A549 (cell line): ENCODE data around the gene NGLY1. TPM values are rescaled to one million over a fixed set of nuclear protein-coding genes. Genes with fewer than 3 reads are reported as not detected.

Source experiments
- ATAC-seq, 2 experiments: fragments of 200-7000 bp in 1 of 2; fragments of >200 bp in 1 of 2; cut with Nextera tagmentation in 1 of 2; cut with Tn5 transposase in 1 of 2; 3 replicates each; pipeline versions ENCODE4 v1.8.0 to v1.9.1; 2018 to 2020; ENCODE audit warnings: mild to moderate bottlenecking in 1 of 2, moderate library complexity in 1 of 2
- CTCF ChIA-PET: fragments of 300-600 bp; sonication (Branson Sonifier 250); formaldehyde crosslinking; extraction: SDS; loops from one replicate; lab custom pipeline; 2021; ENCODE audit warnings: antibody characterized with exemption, inconsistent platforms; lab: Yijun Ruan, JAX
- POLR2A ChIA-PET: fragments of 350-600 bp; formaldehyde crosslinking; extraction: SDS; loops from one replicate; lab custom pipeline; 2021; ENCODE audit warnings: antibody characterized with exemption, inconsistent platforms; lab: Yijun Ruan, JAX
- DNase-seq, 2 experiments: peaks; one replicate each; pipeline versions ENCODE4 v3.0.0 to v3.0.0-alpha.2; 2011 to 2016; ENCODE audit warnings: low read depth in 1 of 2, low spot score in 1 of 2
- FAIRE-seq: peaks from 2 replicates; lab custom pipeline; 2011; peaks lifted over from hg19 to GRCh38; lab: Jason Lieb, UNC
- H3K27ac ChIP-seq, 2 experiments: fragments of >200 bp; sonication (Bioruptor Twin); formaldehyde crosslinking; 3 replicates each; pipeline ENCODE4 v1.5.1; 2016 to 2017
- H3K4me1 ChIP-seq: fragments of >200 bp; sonication (Bioruptor Twin); formaldehyde crosslinking; 3 replicates; pipeline ENCODE4 v1.6.1; 2016
- H3K4me2 ChIP-seq: fragments of >200 bp; sonication (Bioruptor Twin); formaldehyde crosslinking; 3 replicates; pipeline ENCODE4 v1.6.1; 2016
- H3K4me3 ChIP-seq: fragments of >200 bp; sonication (Bioruptor Twin); formaldehyde crosslinking; 3 replicates; pipeline ENCODE4 v1.5.1; 2016
- H3K9me3 ChIP-seq: fragments of >200 bp; sonication (Bioruptor Twin); formaldehyde crosslinking; 3 replicates; pipeline ENCODE4 v1.6.1; 2016
- CBX2 ChIP-seq: fragments of 200-600 bp; sonication (generic); IDR thresholded peaks from 2 replicates; pipeline ENCODE4 v1.6.1; 2016; ENCODE audit warnings: low read depth, mild to moderate bottlenecking, borderline replicate concordance
- CBX8 ChIP-seq: fragments of 200-600 bp; sonication (generic); IDR thresholded peaks from 2 replicates; pipeline ENCODE4 v1.6.1; 2016
- CEBPB ChIP-seq, 2 experiments: fragments of >200 bp in 1 of 2; sonication (Bioruptor Twin) in 1 of 2; formaldehyde crosslinking in 1 of 2; IDR thresholded peaks; 2 replicates each; pipeline ENCODE4 v1.6.1; 2012 to 2016
- CHD2 ChIP-seq: fragments of 150-350 bp; IDR thresholded peaks from 2 replicates; pipeline ENCODE4 v1.6.1; 2014; ENCODE audit warnings: low read length; ENCODE audit not compliant: partially characterized antibody
- CHD4 ChIP-seq: fragments of 200-600 bp; sonication (generic); IDR thresholded peaks from 2 replicates; pipeline ENCODE4 v1.6.1; 2016; ENCODE audit warnings: antibody characterized with exemption, mild to moderate bottlenecking, borderline replicate concordance
- EHMT2 ChIP-seq: fragments of 200-600 bp; sonication (generic); IDR thresholded peaks from 2 replicates; pipeline ENCODE4 v1.6.1; 2016; ENCODE audit warnings: antibody characterized with exemption, low read depth, mild to moderate bottlenecking, moderate library complexity
- HDAC2 ChIP-seq: fragments of 200-600 bp; sonication (generic); IDR thresholded peaks from 2 replicates; pipeline ENCODE4 v1.6.1; 2016
- HES2 ChIP-seq: fragments of >200 bp; sonication (Bioruptor Twin); formaldehyde crosslinking; IDR thresholded peaks from 2 replicates; pipeline ENCODE4 v1.6.1; 2016
- HMGXB4 ChIP-seq: fragments of 250-450 bp; sonication (Bioruptor Pico); IDR thresholded peaks from 2 replicates; pipeline ENCODE4 v1.5.0; 2021; ENCODE audit warnings: mild to moderate bottlenecking, moderate library complexity, borderline replicate concordance
- HOXB13 ChIP-seq: fragments of 250-450 bp; sonication (Bioruptor Pico); IDR thresholded peaks from 2 replicates; pipeline ENCODE4 v1.5.0; 2020; ENCODE audit warnings: low read depth, mild to moderate bottlenecking, moderate library complexity
- JUN ChIP-seq, 2 experiments: fragments of >200 bp; sonication (Bioruptor Twin); formaldehyde crosslinking; IDR thresholded peaks; 2 replicates in 1 of 2; 3 replicates in 1 of 2; pipeline ENCODE4 v1.6.1; 2016 to 2017
- KDM1A ChIP-seq: fragments of 200-600 bp; sonication (generic); IDR thresholded peaks from 2 replicates; pipeline ENCODE4 v1.6.1; 2016; ENCODE audit warnings: low read depth, mild to moderate bottlenecking
- KDM5A ChIP-seq: fragments of 200-600 bp; sonication (generic); IDR thresholded peaks from 2 replicates; pipeline ENCODE4 v1.6.1; 2016; ENCODE audit warnings: antibody characterized with exemption, mild to moderate bottlenecking
- NFE2L2 ChIP-seq: fragments of 150-350 bp; conservative IDR thresholded peaks from 2 replicates; pipeline ENCODE4 v1.6.1; 2014; ENCODE audit warnings: low read length
- RCOR1 ChIP-seq: fragments of 150-350 bp; IDR thresholded peaks from 2 replicates; pipeline ENCODE4 v1.6.1; 2014; ENCODE audit warnings: antibody characterized with exemption, low read length, low read depth
- SMC3 ChIP-seq: fragments of >200 bp; sonication (Bioruptor Twin); formaldehyde crosslinking; IDR thresholded peaks from 3 replicates; pipeline ENCODE4 v1.6.1; 2018; ENCODE audit warnings: inconsistent platforms
- SREBF2 ChIP-seq: fragments of 450-650 bp; IDR thresholded peaks from 2 replicates; pipeline ENCODE4 v1.6.1; 2014; ENCODE audit warnings: mild to moderate bottlenecking, moderate library complexity
- TFCP2L1 ChIP-seq: fragments of 250-450 bp; sonication (Bioruptor Pico); IDR thresholded peaks from 2 replicates; pipeline ENCODE4 v1.5.0; 2021; ENCODE audit warnings: mild to moderate bottlenecking
- ZFP36 ChIP-seq: fragments of 450-650 bp; IDR thresholded peaks from 2 replicates; pipeline ENCODE4 v1.6.1; 2014; ENCODE audit warnings: borderline replicate concordance; ENCODE audit not compliant: partially characterized antibody
- ZSCAN20 ChIP-seq: fragments of 250-450 bp; sonication (Bioruptor Pico); IDR thresholded peaks from 2 replicates; pipeline ENCODE4 v1.8.0; 2022; ENCODE audit warnings: mild to moderate bottlenecking, moderate library complexity
- WGBS: methylation state at CpG from one replicate; pipeline ENCODE4 v1.1.6; 2017; ENCODE audit errors: missing lambda C conversion rate; 5-methylcytosine and 5-hydroxymethylcytosine counted together
- polyA plus RNA-seq, 4 experiments: library from polyadenylated mRNA; depleted of rRNA in 3 of 4; stranded (reverse); fragments of >200 nt; fragmentation: RNase III in 1 of 4; extraction: RNeasy Plus Mini Kit Qiagen cat#74134 plus additional on column Dnase treatment in 1 of 4; gene quantifications; 2 replicates in 3 of 4; 3 replicates in 1 of 4; pipeline ENCODE4 v1.2.3, GENCODE V29; 2011 to 2017
- TF ChIP-seq, protein P1 (sequence below): IDR thresholded peaks from 2 replicates; pipeline ENCODE4 v1.6.1; 2012
- TF ChIP-seq, protein P2 (sequence below): IDR thresholded peaks from 2 replicates; pipeline ENCODE4 v1.6.1; 2012; ENCODE audit warnings: low read depth, borderline replicate concordance
- TF ChIP-seq, protein P3 (sequence below): fragments of >200 bp; sonication (Bioruptor Twin); formaldehyde crosslinking; IDR thresholded peaks from 3 replicates; pipeline ENCODE4 v1.6.1; 2016

Gene NGLY1
- polyA plus RNA-seq, 2 of the 4 experiments (the other 2 are of a cell fraction) = 25.2 to 29.2 TPM

DNA sequence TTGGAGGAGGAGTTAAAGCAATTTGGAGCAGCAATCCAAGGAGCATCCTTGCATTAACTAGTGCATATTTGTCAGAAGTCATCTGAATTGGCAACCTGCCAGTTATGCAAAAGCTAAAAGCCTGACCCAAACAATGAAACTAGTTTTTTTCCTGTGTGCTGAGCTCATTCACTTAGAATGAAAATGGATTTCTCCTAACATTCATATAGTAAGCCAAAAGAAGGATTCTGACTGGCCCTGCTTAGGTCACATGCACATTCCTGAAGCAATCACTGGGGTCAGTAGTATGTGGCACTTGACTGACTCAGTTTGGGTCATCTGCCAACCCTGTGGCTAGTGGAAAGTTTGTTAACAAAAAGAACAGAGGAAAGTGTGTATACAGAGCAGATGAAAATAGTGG is 37.1 kb upstream of the NGLY1 start:
- Histone ChIP-seq H3K27ac (no peak overlapping the region), H3K4me1 (no peaks in the 10 kb centered on the region), H3K9me3 (0 out of 3 replicates have a peak, but pooled peaks cover 2% of the 10 kb centered on the region), H3K4me3 (no peak overlapping the region), H3K4me2 (no peak overlapping the region)
- FAIRE-seq (no peak), ATAC-seq (no peak), DNase-seq (no peak)
- POLR2A ChIA-PET = no interaction called here
- CTCF ChIA-PET = interaction anchor here (1.0 kb wide), 1 partner anchor 11 kb away, joined by 3 read pairs; no protein-coding TSS in a partner anchor
- TF ChIP-seq CHD4 = no peak
- TF ChIP-seq CBX2 = no peak
- no peak for TF ChIP-seq ZSCAN20 (CRISPR knock-in tag)
- TF ChIP-seq ZFP36 = no peak
- no peak for TF ChIP-seq JUN (IDR thresholded peaks at IDR 0.05)
- TF ChIP-seq EHMT2 = no peak
- no peak for TF ChIP-seq HES2
- TF ChIP-seq HDAC2 = no peak
- TF ChIP-seq RCOR1 = no peak
- TF ChIP-seq, protein P1, sequence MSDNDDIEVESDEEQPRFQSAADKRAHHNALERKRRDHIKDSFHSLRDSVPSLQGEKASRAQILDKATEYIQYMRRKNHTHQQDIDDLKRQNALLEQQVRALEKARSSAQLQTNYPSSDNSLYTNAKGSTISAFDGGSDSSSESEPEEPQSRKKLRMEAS = no peak
- TF ChIP-seq, all 56 proteins: peak for 0

DNA sequence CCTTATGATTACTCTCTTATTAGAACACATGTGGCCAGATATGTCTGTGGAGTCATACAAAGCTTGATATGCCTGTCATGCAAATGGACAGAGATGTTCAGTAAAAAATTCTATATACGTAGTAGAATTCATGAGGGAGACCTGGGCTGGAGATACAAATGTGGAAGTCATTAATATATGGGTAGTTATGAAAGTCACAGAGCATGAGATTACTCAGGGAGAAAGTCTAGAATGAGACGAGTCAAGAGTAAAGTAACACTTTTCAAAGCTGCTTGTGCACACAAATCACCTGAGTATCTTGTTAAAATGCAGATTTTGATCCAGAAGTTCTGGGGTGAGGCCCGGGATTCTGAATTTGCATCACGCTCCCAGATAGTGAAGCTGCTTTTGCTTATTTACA is 35.1 kb upstream of the NGLY1 start:
- no peak overlapping the region for H3K27ac ChIP-seq
- TF ChIP-seq, protein P2, sequence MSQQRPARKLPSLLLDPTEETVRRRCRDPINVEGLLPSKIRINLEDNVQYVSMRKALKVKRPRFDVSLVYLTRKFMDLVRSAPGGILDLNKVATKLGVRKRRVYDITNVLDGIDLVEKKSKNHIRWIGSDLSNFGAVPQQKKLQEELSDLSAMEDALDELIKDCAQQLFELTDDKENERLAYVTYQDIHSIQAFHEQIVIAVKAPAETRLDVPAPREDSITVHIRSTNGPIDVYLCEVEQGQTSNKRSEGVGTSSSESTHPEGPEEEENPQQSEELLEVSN = no peak
- TF ChIP-seq, protein P3, sequence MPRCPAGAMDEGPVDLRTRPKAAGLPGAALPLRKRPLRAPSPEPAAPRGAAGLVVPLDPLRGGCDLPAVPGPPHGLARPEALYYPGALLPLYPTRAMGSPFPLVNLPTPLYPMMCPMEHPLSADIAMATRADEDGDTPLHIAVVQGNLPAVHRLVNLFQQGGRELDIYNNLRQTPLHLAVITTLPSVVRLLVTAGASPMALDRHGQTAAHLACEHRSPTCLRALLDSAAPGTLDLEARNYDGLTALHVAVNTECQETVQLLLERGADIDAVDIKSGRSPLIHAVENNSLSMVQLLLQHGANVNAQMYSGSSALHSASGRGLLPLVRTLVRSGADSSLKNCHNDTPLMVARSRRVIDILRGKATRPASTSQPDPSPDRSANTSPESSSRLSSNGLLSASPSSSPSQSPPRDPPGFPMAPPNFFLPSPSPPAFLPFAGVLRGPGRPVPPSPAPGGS = no peak
- TF ChIP-seq HOXB13 (CRISPR knock-in tag) (no peak), TFCP2L1 (CRISPR knock-in tag) (no peak), KDM1A (no peak), HMGXB4 (no peak), CHD4 (no peak), CBX8 (no peak), SREBF2 (no peak), CEBPB (IDR thresholded peaks at IDR 0.05) (no peak), KDM5A (no peak)

GRCh38 chr3:25817638-25818037 is 34.4 kb upstream of the NGLY1 start:
- Histone ChIP-seq H3K4me3 (no peak overlapping the region), H3K27ac (no peak overlapping the region), H3K4me1 (no peaks in the 10 kb centered on the region), H3K4me2 (no peak overlapping the region), H3K9me3 (no peaks in the 10 kb centered on the region)
- no peak for FAIRE-seq
- no peak for DNase-seq
- no peak for ATAC-seq
- ChIA-PET CTCF (no interaction called here), POLR2A (no interaction called here)
- 15% methylated on average over 1 of the region's 1 CpG for WGBS
- TF ChIP-seq CHD2 = no peak
- no peak for TF ChIP-seq NFE2L2
- no peak for TF ChIP-seq SMC3

More for the DNA sequence above, 35.1 kb upstream of the NGLY1 start:
- WGBS = 53% methylated on average over 4 of the region's 4 CpGs
- no peak for FAIRE-seq
- ATAC-seq = no peak
- Histone ChIP-seq H3K4me3 (no peak overlapping the region), H3K9me3 (no peaks in the 10 kb centered on the region), H3K4me2 (no peak overlapping the region), H3K4me1 (no peaks in the 10 kb centered on the region)
- POLR2A ChIA-PET = no interaction called here
- CTCF ChIA-PET = no interaction called here
- DNase-seq = no peak
